Measurements from ENCODE around the gene TTC31.
A peak's percentile ranks its signal among the peaks of the same experiment; 100 is the strongest.

TTC31 gene

DNA sequence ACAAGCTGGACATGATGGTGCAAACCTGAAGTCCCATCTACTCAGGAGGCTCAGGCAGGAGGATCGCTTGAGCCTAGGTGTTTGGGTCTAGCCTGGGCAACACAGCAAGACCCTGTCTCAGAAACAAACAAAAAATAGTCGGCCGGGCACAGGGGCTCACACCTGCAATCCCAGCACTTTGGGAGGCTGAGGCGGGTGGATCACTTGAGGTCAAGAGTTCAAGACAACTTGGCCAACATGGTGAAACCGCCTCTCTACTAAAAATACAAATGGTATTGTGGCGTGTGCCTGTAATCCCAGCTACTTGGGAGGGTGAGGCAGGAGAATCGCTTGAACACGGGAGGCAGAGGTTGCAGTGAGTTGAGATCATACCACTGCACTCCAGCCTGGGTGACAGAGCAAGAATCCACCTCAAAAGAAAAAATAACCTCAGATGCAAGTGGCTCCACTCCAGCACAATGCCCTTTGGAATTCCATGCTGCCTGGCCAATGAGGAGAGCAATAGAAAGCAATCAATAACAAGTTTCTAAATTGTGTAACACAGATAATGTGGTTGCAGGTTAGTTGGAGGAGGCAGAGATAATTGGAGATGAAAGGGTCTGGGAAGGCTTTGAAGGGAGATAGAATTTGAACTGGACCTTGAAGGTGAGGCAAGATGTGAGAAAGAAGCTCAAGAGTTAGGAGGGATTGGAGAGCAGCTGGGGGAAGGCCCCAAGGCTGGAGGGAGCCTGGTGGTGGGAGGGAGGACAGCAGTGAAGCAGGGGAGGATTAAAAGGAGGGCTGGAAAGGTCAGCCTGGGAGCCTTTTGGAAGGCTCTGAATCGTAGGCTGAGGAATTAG lies 6.0 kb downstream of the TTC31 start:
- DNase-seq: no peak

DNA sequence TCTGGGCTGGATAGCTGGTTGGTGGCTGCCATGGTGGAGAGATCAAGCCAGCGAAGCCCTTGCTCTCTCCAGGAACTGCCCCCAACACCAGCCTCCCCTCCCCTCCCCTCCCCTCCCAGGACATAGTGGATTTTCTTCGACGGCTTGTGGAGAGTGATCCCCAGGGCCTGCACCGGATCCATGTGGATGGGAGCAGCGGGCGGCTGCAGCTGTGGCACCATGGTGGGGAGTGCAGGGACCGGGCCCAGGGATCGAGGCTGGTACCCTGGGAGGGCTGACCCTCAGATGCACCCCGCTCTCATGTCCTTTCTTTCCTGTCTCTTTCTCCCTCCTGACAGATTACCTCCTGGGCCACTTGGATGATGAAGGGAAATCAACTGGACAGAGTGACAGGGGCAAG lies 7.0 kb downstream of the TTC31 start:
- DNase-seq: no peak

DNA sequence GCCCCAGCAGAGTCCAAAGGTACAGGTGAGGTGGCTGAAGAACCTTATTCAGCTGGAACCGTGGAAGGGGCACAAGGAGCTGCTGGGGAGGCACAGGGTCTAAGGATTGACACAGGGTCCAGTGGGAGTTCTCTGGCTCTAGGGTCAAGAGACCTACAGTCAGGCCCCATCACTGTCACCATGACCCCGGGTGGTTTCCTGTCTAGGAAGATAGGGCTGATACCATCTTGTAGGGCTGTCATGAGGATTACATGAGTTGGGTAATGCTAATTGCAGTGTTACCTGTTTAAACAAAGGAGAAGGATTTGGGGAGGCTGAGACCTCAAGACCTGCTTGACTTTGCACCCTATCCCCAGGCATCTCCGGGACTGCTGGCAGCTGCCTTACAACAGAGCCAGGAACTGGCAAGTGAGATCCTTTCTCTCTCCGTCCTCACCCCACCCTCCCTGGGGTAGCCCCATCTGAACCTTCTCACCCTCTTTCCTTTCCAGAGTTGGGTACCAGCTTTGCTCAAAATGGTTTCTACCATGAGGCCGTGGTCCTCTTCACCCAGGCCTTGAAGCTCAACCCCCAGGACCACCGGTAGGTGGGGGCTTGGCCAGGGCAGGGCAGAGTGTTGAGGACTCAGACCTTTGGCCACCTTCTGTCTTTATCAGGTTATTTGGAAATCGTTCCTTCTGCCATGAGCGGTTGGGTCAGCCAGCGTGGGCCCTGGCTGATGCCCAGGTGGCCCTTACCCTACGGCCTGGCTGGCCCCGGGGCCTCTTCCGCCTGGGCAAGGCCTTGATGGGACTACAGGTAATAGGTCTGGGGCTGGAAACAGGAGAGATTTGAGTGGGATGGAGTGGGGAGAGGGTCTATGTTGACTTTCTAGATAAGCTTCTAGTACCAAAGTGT lies 9.0 kb downstream of the TTC31 start:
- DNase-seq: no peak

DNA sequence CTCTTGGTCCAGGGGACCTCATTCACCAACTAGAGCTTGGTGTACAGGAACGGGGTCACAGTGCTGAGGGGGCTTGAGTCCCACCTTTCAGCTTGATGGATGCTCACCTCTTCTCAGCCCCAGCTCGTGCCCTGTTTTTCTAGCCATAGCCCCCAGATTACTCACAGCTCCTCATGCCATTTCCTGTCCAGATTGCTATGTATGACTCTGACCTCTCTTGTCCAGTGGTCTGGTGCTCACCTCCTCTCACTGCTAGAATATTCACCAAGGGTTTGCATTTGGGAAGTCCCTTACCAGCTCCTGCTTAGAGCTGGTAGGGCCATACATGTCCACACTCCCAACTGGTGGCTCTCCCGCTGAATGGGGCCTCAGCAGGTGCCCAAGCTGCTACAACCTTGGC lies 10.7 kb downstream of the TTC31 start:
- DNase-seq: no peak

DNA sequence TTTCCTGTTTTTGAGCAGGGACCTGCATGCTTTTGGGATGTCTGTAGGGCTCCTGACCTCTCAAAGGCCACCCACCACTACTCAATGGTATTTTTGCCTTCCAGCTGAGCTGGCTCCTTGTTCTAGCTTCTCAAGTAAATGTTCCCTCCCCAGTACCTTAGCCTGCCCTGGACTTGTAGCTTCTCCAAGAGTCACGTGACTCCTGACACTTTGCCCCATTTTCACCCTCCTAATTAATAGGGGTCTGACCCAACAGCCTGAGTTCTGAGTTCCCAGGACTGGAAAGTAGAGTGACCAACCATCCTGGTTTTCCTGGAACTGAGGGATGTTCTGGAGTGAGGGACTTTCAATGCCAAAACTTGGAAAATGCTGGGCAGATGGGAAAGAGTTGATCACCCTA lies 12.6 kb downstream of the TTC31 start:
- no peak for DNase-seq

DNA sequence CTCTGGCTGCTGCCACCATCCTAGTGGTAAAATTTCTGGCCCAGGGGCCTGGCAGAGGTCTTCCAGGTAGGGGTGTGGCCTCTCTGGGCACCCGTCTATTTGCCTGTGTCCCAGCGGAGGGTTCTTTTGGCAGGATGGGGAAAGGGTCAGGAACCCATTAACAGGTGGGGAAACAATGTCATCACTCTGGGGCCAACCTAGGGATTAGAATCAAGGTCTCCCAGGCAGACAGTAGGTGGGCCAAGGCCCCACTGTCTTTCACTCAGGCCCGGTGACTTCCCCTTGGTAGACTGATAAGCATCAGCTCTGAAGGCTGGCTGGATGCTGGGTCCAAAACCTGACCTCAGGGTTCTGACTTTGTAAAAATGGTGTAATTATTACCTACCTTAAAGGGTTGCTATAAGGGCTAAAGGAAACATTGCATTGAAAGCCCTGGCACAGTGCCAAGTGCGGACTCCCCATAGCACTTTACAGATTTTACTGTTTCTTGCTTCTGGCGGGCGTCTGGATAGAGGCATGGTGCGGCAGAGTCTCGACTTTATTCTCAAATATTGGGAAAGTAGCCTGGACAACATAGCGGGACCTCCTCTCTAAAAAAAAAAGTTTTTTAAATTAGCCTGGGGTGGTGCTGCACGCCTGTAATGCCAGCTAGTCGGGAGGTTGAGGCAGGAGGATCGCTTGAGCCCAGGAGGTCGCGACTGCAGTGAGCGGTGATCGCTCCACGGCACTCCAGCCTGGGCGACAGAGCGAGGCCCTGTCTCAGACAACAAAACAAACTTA lies 14.3 kb downstream of the TTC31 start:
- no peak for DNase-seq

DNA sequence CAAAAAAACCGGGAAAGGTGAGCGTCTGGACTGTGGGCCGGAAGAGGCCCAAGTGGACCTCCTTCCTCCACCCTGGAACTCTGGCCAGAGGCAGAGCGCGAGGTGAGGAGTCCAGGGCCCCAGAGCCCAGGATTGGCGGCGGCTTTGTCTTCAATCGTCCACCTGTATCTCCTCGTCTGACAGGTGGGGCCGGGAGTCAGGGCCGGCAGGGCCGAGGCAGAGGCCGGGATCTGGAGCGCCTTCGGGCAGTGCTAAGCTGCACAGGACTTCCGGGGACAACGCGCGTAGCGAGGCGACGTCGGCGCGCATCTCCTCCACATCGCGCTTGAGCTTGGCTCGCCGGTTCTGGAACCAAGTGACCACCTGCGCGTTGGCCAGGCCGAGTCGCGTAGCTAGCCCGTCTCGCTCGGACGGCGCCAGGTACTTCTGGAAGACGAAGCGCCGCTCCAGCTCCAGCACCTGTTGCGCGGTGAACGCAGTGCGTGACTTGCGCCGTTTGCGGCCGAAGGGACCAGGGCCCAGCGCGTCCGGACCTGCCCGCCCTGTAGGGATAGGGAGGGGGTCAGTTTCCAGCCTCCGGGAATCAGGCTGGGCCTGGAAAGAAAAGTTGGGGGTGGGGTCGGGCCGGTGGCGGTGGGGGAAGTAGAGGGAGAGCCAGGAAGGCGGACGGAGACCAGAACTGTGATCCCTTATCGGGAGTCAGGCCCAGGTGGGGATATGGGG lies 15.1 kb downstream of the TTC31 start:
- DNase-seq: peak; percentile 73

DNA sequence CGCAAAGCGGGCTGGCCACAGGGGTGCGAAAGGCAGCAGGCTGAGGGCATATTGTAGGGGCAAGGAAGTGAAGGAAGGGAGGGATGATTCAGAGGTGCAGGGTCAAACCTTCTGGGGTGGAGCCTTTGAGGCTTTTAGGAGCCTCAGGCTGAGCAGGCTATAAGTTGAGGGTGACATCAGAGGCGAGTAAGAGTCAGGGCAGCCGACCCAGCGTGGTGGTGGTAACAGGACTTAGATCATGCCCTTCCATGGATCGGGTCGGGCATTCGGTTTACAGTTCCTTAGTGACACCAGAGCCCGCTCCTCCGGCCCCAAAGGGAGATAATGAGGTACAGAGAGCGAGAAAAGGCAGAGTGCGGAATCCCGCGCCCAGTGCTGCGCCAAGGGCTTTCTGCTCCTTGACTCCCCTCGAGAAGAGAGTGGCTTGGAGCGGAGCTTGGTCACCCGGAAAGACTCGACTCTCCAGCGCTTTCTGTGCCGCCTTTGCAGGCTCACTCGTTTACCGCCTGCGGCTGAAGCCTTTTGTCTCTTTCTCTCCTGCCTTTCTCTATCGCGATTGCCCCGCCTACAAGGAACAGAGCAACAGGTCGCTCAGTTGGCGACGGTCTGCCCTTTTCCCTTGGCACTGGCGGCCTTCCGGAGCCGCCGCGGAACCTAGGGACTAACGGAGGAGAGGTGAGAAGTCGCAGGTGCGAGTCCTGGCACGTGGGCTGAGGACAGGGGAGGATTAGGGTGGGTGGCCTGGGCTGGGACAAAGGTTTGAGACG lies 15.8 kb downstream of the TTC31 start:
- peak; percentile 65 for DNase-seq

DNA sequence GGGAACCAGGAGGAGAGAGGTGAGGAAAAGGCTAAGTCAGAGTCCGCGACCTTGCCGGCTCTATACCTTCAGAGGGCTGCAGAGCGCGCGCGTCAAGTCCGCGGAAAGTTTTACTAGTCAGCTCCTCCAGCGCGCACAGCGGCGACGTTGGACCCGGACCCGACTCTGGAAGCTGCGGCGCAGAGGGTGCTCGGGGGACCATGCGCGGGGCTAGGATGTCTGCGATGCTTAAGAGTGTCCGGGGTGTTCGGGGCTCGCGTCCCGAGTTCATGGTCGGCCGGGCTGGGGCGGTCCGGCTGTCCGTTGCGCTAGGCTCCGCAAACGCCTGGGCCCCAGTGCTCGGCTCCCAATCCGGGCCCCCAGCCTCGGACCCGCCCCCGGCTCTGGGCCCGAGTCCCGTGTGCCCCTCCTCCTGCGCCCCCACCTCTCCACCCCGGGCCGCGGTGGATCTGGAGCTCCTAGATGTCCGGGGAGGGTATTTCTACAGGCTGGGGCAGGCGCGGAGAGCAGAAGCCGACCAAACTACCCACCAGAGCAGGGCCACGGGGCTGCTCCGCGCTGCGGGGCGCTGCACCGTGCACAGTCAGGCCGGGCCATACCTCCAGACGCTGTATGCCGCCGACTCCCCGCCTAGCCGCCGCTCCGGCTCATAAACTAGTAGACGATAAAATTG lies 16.5 kb downstream of the TTC31 start, which contains the start of gene LBX2:
Gene LBX2 (minus strand): TSS at position 337 of the 673 bp plus-strand sequence. CDS start 66 bp downstream, at position 271.
- DNase-seq: peak; percentile 72

DNA sequence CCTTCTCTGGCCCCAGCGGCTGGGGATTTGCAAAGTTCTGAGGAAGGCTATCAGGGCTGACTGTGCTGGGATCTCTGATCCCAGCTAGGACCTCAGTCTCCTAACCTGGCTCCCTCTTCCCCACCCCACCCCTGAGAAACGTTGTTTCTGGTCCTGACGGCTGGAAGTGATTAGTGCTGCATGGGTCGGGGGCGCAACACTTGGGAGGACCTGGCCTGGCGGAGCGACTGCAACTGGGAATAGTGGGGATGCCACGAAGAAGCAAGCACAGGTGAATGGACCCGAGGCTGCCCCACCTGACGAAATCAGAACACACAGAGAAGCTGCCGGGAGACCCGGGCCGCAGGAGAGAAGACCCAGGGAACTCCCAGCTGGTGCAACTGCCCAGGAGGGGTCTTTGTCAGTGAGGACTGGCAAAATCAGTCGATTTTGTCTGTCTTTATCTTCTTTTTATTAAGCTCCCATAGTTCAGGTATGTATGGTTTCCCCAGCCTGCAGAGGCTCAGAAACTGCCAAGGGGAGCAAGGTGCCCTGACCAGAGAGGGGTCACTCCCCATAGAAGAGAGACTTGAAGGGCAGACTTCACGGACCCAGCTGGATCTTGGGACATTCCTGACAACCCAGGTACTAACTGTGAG lies 17.2 kb downstream of the TTC31 start:
- no peak for DNase-seq

DNA sequence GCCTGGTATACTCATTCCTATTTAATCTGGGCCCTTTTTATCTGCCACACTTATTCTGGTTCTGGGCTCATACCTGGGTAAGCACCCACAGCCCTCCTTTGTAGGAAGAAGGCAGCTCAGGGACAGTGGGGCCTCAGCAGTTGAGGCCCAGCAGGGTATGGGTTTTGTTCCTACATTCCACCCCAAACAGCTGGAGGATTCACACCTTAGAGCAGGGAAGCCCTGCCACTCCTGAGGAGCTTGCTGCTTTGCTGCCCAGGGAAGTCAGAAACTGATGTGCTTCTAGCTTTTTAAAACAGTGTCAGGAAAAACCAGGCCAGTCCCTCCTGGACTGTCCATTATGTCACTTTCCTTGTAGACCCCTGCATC lies 17.7 kb downstream of the TTC31 start:
- no peak for DNase-seq

DNA sequence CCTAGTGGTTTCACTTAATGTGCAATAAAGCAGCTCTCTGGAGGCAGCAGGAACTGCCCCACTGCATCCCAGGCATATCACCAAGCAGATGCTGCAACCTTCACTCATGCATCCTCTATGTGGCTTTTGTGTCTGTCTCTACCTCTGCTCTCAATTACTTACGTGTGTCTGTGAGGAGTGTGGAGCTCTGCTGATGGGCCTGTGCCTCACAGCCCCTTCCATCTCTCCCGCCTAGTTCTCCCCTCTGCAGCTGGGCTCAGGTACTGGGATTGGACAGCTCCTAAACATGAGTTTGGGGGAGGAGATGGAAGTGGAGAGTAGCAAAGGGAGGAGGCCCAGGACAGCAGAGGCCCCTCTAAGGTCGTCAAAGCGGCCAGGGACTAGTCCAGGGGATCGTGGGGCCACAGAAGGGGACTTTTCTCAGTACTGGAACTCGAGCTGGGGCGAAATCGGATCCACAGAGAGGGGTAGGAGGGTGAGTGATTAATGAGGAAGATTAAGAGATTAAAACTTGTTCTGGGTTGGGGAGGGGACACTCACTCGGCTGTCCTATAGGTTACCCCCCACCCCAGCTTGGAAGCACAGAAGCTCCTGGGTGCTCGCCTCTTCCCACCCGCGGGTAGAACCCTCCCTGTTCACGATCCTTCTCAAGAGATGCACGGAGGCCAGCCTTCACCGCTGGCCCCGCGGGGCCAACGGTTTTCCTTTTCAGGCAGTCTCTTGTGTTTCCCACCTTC lies 18.6 kb downstream of the TTC31 start:
- DNase-seq: no peak

DNA sequence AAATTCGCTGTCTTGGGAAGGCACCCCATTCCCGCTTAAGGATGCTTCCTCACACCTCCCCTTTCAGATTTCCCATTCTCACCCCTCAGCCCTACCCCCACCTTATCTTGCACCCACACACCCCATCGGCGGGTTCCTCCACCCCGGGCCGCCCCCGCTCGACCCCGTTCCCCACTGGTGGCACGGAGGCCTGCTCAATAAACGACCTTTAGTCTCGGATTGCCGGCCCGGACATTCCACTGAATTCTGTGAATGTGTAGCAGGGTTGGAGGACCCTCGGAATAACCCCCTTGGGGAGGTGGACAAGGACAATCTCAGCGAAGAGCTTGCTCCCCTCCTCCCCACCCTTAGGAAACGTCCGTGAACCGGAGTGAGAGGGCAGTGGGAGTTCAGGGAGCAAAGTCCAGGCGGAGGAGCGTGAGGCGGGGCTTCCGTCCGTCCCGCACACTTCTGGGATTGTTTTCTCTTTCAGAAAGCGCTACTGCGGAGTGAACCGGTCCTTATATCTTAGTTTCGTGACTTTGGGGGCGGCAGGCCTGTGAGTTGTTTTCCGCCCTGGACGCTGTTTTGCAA lies 19.4 kb downstream of the TTC31 start:
- no peak for DNase-seq

DNA sequence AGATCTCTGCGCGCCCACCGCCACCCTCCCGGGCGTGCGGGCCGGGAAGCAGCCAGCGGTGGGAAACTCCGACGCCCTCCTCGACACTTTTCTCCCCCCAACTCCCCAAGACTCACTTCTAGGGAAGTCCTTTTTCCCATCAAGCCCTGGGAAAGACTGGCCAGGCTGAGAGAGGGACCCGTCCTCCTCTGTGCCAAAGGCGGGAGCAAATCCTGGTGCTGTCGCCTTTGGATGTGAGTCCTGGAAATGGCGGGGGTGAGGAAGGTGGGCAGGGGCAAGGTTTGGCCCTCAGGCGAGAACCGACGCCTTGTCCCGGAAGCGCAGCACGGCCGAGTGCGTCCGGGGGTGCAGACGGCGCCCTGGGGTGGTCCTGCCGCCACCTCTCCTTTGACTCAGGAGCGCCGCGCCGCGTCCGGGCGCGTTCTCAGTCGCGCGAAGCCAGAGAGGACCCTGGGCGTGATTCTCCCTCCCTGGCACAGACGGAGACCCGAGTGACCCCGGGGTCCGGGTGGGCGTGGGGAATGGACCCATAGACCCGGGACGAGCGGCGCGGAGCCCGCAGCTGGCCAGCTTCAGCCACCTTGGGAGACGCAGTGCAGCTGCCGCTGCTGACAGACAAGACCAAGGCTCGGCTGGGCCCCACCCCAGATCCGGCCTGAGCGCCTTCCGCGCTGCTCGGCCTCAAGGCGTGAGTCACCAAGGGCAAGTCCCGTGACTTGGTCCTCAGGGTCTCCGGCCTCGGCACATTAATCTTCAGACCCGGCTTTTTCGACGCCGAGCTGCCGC lies 20.0 kb downstream of the TTC31 start:
- DNase-seq: peak; percentile 82

DNA sequence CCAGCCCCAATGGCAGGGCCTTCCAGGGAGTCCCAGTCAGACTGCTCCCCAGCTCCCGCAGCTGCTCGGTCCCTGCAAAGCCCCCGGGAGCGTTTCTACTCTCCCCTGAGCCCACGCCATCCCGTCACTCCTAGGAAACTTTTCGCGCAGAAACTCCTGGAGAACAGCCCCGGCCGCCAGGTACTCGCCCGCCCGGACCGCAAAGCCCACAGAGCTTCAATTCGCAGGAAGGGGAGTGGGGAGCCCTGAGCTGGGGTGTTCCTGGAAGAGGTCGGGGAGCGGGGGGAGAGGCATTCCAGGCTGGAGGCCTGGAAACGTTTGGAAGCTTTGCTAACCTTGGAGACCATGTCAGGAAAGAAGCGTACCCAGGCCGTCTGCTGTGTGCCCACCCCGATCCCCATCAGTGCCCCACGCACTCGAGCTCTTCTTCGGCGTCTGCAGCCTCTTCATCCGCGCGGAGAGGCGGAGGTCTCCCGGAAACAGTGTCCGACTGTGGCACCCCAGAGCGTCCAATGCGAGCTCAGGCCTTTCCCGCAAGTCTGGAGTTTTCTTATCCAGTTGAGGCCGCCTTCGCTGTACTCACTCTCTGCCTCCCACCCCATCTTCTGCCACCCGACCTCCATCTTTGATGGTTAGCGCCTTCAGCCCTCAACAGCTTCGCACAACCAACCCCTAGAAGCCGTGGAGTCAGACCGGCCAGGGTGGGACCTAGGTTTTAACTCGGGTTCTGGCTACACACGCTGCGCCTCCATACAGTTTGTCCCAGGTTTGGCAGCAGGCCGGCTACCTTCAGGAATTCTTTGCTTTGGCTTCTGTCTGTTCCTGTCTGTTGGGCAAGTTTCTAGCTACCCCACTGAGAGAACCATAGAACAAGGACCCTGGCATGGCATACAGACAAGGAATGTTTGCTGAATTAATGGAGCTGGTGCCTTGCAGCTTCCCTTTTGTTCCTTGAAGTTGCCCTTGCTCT lies 20.9 kb downstream of the TTC31 start:
- DNase-seq: no peak

DNA sequence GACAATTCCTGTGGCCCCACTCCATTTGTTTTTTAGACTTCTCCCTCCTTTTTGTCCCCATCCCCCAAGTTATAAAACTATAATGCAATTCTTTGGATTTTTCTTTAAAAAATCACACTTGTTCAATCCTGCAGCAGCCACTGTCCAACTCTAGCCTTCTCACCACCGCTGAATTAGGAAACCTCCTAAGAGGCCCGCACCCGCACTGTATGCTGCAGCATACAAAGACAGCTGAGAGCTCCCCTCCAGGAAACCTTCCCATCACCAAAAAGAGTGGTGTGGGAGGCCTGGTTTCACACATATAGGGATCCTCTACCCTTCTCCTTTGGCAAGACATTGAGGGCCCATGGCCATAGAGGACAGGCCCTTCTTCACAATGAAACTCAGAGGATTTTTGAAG lies 21.7 kb downstream of the TTC31 start:
- DNase-seq: no peak
